Right kidney (tissue), 9 donors: ENCODE measurements around the gene SLC25A44.
A peak's percentile ranks its signal among the peaks of the same experiment; 100 is the strongest.

Experiments
- DNase-seq: peaks from one replicate; pipeline ENCODE4 v3.0.0-alpha.2; 2016
- long read RNA-seq, 8 donors: transcript quantifications; one replicate each; lab custom pipeline, GENCODE V29; 2026

The SLC25A44 gene
- long read RNA-seq, donor 1, partial matches to known transcripts = 0 of 1 reads
- long read RNA-seq, donor 1, other reads (novel, unspliced or antisense) = 0 of 1 reads
- long read RNA-seq, donor 2, full-length matches to known transcripts = 5 of 5 reads
- long read RNA-seq, donor 2, partial matches to known transcripts = 0 of 5 reads
- long read RNA-seq, donor 2, other reads (novel, unspliced or antisense) = 0 of 5 reads
- long read RNA-seq, donor 3 = 0 reads
- long read RNA-seq, donor 4, full-length matches to known transcripts = 9 of 9 reads
- long read RNA-seq, donor 4, partial matches to known transcripts = 0 of 9 reads
- long read RNA-seq, donor 4, other reads (novel, unspliced or antisense) = 0 of 9 reads
- long read RNA-seq, donor 5, partial matches to known transcripts = 0 of 4 reads
- long read RNA-seq, donor 5, other reads (novel, unspliced or antisense) = 0 of 4 reads
- long read RNA-seq, donor 6, full-length matches to known transcripts = 7 of 7 reads
- long read RNA-seq, donor 6, partial matches to known transcripts = 0 of 7 reads
- long read RNA-seq, donor 6, other reads (novel, unspliced or antisense) = 0 of 7 reads
- long read RNA-seq, donor 7, full-length matches to known transcripts = 13 of 23 reads
- long read RNA-seq, donor 7, partial matches to known transcripts = 10 of 23 reads
- long read RNA-seq, donor 7, other reads (novel, unspliced or antisense) = 0 of 23 reads
- long read RNA-seq, donor 8, full-length matches to known transcripts = 11 of 11 reads
- long read RNA-seq, donor 8, partial matches to known transcripts = 0 of 11 reads
- long read RNA-seq, donor 8, other reads (novel, unspliced or antisense) = 0 of 11 reads

GRCh38 chr1:156193488-156194299 lies at the start of gene SLC25A44:
SLC25A44 (plus strand) TSS chr1:156194104; CDS start chr1:156199848, 5,744 bp downstream.
- DNase-seq = peak; percentile 86

- no peak for DNase-seq
Observed at GRCh38 chr1:156144742-156145141, 49.2 kb upstream of the SLC25A44 start.

GRCh38 chr1:156145650-156146019 lies 48.3 kb upstream of the SLC25A44 start:
- DNase-seq = no peak

- peak; percentile 77 for DNase-seq
Observed at GRCh38 chr1:156146020-156146768, 47.7 kb upstream of the SLC25A44 start.

- no peak for DNase-seq
Observed at GRCh38 chr1:156146769-156147405, 47.0 kb upstream of the SLC25A44 start.

- DNase-seq = no peak
Observed at GRCh38 chr1:156148216-156148615, 45.7 kb upstream of the SLC25A44 start.

GRCh38 chr1:156149374-156150332 lies 44.3 kb upstream of the SLC25A44 start:
- no peak for DNase-seq

GRCh38 chr1:156150333-156151011 lies 43.4 kb upstream of the SLC25A44 start:
- no peak for DNase-seq

- DNase-seq = no peak
Observed at GRCh38 chr1:156151093-156151688, 42.7 kb upstream of the SLC25A44 start.

- DNase-seq = no peak
Observed at GRCh38 chr1:156152628-156153027, 41.3 kb upstream of the SLC25A44 start.

- peak; percentile 37 for DNase-seq
Observed at GRCh38 chr1:156153362-156153761, 40.5 kb upstream of the SLC25A44 start, which contains the start of gene SEMA4A. SEMA4A (plus strand) TSS chr1:156153585; CDS start chr1:156154579, 994 bp downstream.

GRCh38 chr1:156154317-156154749 lies 39.6 kb upstream of the SLC25A44 start:
- DNase-seq = no peak

- DNase-seq = no peak
Observed at GRCh38 chr1:156155756-156156510, 38.0 kb upstream of the SLC25A44 start.

GRCh38 chr1:156157506-156157905 lies 36.4 kb upstream of the SLC25A44 start:
- no peak for DNase-seq

GRCh38 chr1:156157966-156158365 lies 35.9 kb upstream of the SLC25A44 start:
- no peak for DNase-seq

GRCh38 chr1:156160000-156160742 lies 33.7 kb upstream of the SLC25A44 start:
- no peak for DNase-seq

- DNase-seq = peak; percentile 80
Observed at GRCh38 chr1:156160743-156161171, 33.1 kb upstream of the SLC25A44 start.
